HUES48 (cell line): ENCODE results near the gene PAAF1.

Experiments
- H3K27ac ChIP-seq: one replicate; pipeline ENCODE4 v1.7.0; 2013; ENCODE audit warnings: low read depth, low read length, inconsistent platforms
- H3K27me3 ChIP-seq: 2 replicates; pipeline ENCODE4 v1.6.1; 2013; ENCODE audit warnings: mild to moderate bottlenecking, low read length; ENCODE audit not compliant: control insufficient read depth, insufficient read depth
- H3K36me3 ChIP-seq: 2 replicates; pipeline ENCODE4 v1.6.1; 2013; ENCODE audit warnings: low read length; ENCODE audit not compliant: control insufficient read depth, insufficient read depth
- H3K4me1 ChIP-seq: 2 replicates; pipeline ENCODE4 v1.6.1; 2013; ENCODE audit warnings: mild to moderate bottlenecking, low read length; ENCODE audit not compliant: control insufficient read depth, insufficient read depth
- H3K4me3 ChIP-seq: 2 replicates; pipeline ENCODE4 v1.5.1; 2013; ENCODE audit warnings: mild to moderate bottlenecking, low read depth, low read length
- H3K9ac ChIP-seq: 2 replicates; pipeline ENCODE4 v1.6.1; 2013; ENCODE audit warnings: mild to moderate bottlenecking, low read depth, low read length, moderate library complexity
- H3K9me3 ChIP-seq: 2 replicates; pipeline ENCODE4 v1.6.1; 2013; ENCODE audit warnings: low read length; ENCODE audit not compliant: control insufficient read depth, insufficient read depth

The PAAF1 gene

DNA sequence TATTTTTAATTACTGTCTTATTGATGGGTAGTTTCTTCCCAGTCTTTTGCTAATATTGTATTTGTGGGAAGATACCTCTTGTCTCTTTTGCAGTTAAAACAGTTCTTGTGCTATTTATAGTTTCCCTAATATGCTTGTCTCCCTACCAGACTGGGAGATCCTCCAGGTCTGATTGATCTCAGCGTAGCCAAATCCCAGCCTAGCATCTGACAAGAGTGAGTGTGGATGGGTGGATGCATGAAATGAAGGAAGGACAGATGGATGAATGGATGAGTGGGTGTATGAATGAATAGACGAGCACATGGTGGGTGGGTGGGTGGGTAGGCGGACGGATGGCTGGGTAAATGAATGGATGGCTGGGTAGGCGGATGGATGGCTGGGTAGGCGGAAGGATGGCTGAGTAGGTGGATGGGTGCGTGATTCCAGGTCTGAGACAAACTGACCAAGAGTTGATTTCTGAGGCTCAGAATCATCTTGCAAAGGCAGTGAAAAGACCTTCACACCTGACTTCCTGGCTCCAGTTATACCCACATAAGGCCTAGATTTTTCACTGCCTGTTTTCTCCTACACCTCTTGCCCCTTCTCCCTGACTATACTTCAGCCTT, 85.4 kb downstream of the PAAF1 start:
- no peaks in the 10 kb centered on the region; the same call in 1 of the 2 replicates for H3K4me1 ChIP-seq
- no peak overlapping the region for H3K27ac ChIP-seq
- no peak overlapping the region for H3K9ac ChIP-seq
- H3K9me3 ChIP-seq = no peaks in the 10 kb centered on the region
- H3K27me3 ChIP-seq = no peaks in the 10 kb centered on the region
- no peaks in the 10 kb centered on the region for H3K36me3 ChIP-seq
- H3K4me3 ChIP-seq = no peak overlapping the region

DNA sequence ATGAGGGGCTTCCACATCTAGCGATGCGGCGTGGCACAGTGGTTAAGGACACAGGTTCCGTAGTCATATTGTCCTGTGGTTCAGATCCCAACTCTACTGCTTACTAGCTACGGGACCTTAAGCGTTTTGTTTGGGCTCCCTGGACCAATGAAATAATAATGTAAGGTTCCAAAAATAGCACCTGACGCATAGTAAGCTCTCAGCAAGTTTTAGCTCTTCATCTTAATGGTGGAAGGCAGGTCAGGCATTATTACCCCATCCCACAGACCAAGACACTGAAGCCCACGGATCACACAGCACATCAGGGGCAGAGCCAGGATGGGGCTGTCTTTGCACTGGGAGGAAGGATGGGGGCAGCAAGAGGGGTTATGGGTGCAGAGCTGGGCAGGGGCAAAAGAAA, 87.1 kb downstream of the PAAF1 start:
- no peaks in the 10 kb centered on the region for H3K27me3 ChIP-seq
- no peaks in the 10 kb centered on the region for H3K9me3 ChIP-seq
- no peaks in the 10 kb centered on the region for H3K36me3 ChIP-seq
- H3K27ac ChIP-seq = no peak overlapping the region
- no peaks in the 10 kb centered on the region for H3K4me1 ChIP-seq
- H3K9ac ChIP-seq = no peak overlapping the region
- H3K4me3 ChIP-seq = no peak overlapping the region

DNA sequence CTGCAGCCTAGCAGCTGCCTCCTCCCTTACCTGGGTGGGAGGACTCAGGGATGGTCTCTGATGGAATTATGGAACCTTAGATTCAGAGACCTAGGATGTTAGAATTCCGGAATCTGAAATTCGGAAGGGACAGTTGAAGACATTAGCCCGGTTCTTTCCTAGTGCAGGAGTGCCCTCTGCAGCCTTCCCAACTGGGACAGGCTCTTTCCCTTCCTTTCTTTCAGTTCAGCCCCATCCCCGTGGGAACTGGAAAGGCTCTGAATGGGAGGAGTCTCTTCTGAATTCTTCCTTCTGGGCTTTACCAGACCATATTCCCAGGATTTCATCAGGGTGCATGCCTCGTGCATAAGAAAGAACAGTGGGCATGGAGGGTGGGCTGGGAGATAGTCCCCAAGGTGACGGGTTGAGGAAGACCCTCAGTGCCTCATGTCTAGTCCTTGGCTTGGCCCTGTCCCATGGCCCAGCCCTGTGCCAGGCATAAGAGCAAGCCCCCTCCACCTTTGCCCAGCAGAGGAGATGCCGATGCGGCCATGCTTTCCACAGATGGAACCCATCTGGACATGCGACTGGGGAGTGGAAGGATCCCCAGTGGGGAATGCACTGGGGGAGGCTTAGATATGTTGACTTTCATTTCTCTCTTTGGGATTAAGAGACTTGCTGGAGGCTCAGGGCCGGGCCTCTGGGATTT, 88.4 kb downstream of the PAAF1 start:
- H3K4me1 ChIP-seq = no peaks in the 10 kb centered on the region
- no peaks in the 10 kb centered on the region for H3K9me3 ChIP-seq
- no peaks in the 10 kb centered on the region for H3K27me3 ChIP-seq
- H3K27ac ChIP-seq = no peak overlapping the region
- H3K4me3 ChIP-seq = no peak overlapping the region
- H3K36me3 ChIP-seq = no peaks in the 10 kb centered on the region
- H3K9ac ChIP-seq = no peak overlapping the region

DNA sequence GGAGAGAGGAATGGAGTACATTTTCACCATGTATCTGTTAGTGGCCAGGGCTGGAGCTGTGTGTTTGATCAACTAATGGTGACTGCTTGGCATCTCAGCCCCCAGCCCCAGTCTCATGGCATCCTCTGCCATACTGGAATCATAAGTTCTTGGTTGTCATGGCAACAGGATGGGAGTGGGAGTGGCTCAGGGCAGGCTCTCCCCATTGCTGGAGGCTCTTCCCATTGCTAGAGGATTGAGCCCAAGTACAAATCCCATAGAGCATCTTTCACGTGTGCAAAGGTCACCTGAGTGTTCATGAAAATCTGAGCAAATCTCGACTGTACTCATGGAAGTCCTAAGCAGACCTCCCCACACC, 88.9 kb downstream of the PAAF1 start:
- Histone ChIP-seq H3K4me1 (no peaks in the 10 kb centered on the region), H3K9ac (no peak overlapping the region), H3K4me3 (no peak overlapping the region), H3K36me3 (no peaks in the 10 kb centered on the region), H3K27me3 (no peaks in the 10 kb centered on the region), H3K27ac (no peak overlapping the region), H3K9me3 (no peaks in the 10 kb centered on the region)

DNA sequence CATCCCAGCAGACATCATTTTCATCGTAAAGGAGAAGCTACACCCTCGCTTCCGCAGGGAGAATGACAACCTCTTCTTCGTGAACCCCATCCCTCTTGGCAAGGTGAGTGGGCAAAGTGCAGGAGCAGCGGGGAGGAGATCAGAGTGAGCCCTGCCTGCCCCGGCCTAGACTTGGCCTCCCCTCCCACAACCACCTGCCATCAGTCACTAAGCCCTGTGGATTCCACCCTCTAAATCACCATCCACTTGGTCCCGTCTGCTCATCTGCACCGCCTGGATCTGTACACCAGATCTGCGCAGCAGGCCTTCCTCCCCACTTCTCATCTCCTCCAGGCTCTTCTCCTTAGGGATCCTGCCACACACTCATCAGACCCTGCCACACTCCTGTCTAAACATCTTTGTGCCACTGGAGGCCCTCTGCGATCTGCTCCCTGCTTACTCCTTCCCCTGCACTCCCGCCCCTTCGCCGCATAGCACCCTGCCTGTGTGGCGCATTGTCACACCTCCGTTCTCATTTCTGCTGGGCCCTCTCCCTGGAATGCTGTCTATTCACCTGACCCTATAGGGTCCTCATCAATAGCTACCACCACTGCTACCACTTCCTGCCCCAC, 91.7 kb downstream of the PAAF1 start:
- Histone ChIP-seq H3K9ac (no peak overlapping the region), H3K9me3 (no peaks in the 10 kb centered on the region), H3K36me3 (no peaks in the 10 kb centered on the region), H3K4me1 (no peaks in the 10 kb centered on the region), H3K4me3 (no peak overlapping the region), H3K27ac (no peak overlapping the region), H3K27me3 (no peaks in the 10 kb centered on the region)

DNA sequence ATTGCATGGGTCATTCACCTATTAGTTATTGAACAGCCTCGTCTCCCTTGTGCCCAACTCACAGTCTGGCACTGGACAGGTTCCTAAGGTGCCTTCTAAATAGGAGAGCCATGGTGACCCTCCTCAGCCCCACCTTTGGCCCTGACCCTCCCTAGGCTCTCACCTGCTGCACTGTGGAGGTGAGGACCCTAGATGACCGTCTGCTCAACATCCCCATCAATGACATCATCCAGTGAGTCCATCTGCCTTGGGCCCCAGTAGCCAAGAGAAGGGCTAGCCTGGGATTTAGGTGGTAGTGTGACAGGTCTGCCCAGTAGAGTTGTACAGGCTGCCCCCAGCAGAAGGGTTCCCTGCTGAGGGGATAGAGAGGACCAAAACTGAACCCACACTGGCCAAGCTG, 92.3 kb downstream of the PAAF1 start:
- Histone ChIP-seq H3K27me3 (no peaks in the 10 kb centered on the region), H3K36me3 (peaks cover 4% of the 10 kb centered on the region; the same call in 1 of the 2 replicates), H3K9me3 (no peaks in the 10 kb centered on the region), H3K4me1 (no peaks in the 10 kb centered on the region), H3K27ac (no peak overlapping the region), H3K4me3 (no peak overlapping the region), H3K9ac (no peak overlapping the region)

DNA sequence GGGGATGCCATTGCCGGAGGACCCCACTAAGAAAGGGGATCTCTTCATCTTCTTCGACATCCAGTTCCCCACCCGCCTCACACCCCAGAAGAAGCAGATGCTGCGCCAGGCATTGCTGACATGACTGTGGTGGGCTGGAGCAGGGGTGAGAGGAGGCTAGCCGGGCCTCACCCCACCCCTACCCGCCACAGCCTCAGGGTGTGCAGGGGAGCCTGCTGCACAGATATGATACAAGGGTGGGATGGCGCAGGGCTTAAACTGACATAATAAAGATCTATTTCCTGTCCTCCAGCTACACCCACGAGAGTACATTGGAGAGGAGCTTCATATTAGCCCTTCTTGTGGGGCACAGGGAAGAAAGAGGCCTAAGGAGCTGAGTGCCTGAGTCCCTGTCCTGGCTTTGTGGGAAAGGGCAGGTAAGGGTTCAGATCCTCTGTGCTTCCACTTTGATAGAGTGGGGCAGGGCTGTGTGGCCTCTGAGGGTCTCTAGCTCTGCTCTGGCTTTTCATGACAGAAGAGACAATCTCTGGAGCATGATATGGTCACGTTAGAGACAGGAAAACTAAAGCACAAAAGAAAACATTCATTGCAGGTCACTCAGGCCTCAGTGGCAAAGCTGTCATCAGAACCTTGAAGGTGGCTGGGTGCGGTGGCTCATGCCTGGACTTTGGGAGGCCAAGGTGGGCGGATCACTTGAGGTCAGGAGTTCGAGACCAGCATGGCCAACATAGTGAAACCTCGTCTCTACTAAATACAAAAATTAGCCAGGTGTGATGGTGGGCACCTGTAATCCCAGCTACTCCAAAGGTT, 93.4 kb downstream of the PAAF1 start:
- Histone ChIP-seq H3K9me3 (no peaks in the 10 kb centered on the region), H3K27ac (no peak overlapping the region), H3K4me1 (no peaks in the 10 kb centered on the region), H3K27me3 (no peaks in the 10 kb centered on the region), H3K4me3 (no peak overlapping the region), H3K9ac (no peak overlapping the region), H3K36me3 (peaks cover 15% of the 10 kb centered on the region)

DNA sequence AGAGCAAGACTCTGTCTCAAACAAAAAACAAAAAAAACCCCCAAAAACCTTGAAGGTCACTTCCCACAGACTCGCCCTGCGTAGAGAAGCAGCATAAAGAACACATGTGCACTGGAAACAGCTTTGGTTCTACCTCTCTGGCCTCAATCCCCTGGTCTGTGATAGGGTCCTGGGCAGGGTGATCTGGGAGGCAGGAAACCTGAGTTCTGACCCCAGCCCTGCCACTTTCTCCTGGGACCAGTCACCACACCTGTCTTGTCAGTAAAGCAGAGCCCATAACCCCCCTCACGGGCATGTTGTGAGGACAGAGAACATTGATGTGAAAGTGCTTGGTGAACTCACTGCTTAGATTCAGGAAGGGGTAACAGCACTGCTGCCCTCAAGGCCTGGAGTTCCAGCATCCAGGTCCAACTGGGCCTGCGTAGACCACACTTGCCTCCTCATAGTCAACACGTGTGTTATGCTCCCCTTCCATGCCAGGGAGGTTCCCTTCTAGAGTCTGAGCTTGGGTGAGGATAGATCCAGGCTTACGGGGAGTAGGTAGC, 94.4 kb downstream of the PAAF1 start:
- Histone ChIP-seq H3K4me3 (no peak overlapping the region), H3K9me3 (no peaks in the 10 kb centered on the region), H3K36me3 (peaks cover 26% of the 10 kb centered on the region), H3K9ac (no peak overlapping the region), H3K4me1 (no peaks in the 10 kb centered on the region), H3K27me3 (no peaks in the 10 kb centered on the region), H3K27ac (no peak overlapping the region)

DNA sequence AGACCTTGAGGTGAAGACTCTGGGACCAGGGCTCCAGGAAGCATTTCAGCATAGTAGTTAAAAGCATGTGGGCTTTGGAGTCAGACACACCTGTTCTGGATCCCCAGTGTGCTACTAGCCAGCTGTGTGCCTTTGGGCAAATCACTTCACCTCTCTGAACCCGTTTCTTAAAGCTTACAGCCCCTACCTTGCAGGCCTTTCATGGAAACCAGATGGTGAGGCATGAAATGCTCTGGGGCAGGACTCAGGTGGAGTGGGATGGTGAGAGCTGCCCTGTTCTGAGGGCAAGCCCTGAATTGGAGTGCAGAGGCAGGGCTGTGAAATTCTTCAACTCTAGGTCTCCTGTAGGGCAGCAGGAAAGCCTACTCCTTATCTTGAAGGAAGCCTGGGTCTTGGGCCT, 95.4 kb downstream of the PAAF1 start:
- no peak overlapping the region for H3K27ac ChIP-seq
- H3K9me3 ChIP-seq = no peaks in the 10 kb centered on the region
- no peak overlapping the region for H3K4me3 ChIP-seq
- no peaks in the 10 kb centered on the region for H3K27me3 ChIP-seq
- no peaks in the 10 kb centered on the region for H3K4me1 ChIP-seq
- H3K9ac ChIP-seq = no peak overlapping the region
- peaks cover 35% of the 10 kb centered on the region for H3K36me3 ChIP-seq

DNA sequence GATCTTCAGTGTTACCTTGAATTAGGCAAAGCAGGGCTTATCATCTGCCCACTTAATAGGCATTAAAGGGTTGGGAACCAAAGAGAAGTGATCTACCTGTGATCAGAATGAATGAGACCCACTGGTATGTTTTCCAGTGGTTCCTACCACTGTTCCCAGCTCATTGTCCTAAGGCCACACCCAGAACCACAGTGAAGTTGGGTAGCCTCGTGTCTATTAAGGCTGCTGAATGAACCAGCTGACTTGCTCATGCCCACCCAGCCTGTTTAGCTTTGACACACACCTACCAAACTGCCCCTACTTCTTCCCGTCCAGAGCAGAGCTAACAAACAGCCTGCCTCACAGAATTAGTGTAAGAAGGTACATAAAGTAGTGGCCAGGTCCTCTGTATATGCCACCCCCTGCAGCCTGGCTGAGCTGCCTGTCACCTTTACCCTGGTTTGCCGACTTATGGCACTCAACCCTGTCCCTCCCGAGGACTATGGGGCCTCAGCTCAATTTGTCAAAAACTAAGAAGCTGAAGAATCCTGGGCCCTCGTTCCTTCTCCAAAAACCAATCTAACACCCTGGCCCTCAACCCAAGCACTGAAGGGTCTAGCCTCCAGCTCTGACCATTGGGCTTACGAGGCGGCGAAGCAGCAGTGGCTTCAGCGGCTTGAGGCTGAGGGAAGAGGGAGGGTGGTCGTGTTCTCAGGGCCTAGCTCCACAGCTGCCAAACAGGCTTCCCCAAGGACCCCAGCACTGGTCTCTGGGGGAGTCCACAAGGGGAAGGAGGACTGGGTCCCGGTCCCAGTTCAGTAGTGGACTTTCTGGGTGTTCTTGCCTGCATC, 96.0 kb downstream of the PAAF1 start:
- peaks cover 42% of the 10 kb centered on the region for H3K36me3 ChIP-seq
- no peak overlapping the region for H3K9ac ChIP-seq
- no peaks in the 10 kb centered on the region for H3K9me3 ChIP-seq
- H3K4me1 ChIP-seq = no peaks in the 10 kb centered on the region
- H3K4me3 ChIP-seq = no peak overlapping the region
- H3K27ac ChIP-seq = no peak overlapping the region
- H3K27me3 ChIP-seq = no peaks in the 10 kb centered on the region
